ENCODE results near the gene AUH.
"Not testable (repeated sequence)": the region's sequence is repeated elsewhere in the genome, so short reads cannot be mapped to it uniquely, and the experiment has no call there.

AUH gene, protein sequence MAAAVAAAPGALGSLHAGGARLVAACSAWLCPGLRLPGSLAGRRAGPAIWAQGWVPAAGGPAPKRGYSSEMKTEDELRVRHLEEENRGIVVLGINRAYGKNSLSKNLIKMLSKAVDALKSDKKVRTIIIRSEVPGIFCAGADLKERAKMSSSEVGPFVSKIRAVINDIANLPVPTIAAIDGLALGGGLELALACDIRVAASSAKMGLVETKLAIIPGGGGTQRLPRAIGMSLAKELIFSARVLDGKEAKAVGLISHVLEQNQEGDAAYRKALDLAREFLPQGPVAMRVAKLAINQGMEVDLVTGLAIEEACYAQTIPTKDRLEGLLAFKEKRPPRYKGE

DNA sequence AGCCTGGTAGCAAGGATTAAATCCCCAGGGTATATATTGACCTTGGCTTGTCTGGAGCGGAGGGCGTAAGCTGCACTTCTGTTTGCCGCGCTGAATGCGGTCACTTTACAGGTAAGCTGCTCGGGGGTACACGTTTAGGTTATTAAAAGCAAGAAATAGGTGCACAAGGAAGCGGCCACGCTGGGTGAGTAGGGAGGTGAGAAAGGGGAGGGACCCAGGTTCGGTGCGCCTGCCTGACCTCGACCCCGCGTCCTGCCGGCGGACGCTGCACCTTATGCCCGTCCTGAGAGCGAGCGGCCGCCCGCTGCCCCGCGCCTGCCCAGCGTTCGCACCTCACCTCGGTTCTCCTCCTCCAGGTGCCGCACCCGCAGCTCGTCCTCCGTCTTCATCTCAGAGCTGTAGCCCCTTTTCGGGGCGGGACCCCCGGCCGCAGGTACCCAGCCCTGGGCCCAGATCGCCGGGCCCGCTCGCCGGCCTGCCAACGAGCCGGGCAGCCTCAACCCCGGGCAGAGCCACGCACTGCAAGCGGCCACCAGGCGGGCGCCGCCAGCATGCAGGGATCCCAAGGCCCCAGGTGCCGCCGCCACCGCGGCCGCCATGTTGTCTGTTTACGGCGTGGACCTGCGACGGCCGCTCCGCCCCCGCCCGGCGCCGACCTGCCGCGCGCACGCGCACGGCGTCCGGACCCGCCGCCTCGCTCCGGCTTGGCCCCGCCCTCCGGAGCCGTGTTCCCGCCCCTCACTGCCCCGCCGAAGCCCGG lies at the start of gene AUH:
Gene AUH, minus strand, starts transcription at position 628 of the 760 bp plus-strand sequence. Its CDS starts 29 bp downstream, at position 599.
- DNase-seq, result peak; percentile 79

DNA sequence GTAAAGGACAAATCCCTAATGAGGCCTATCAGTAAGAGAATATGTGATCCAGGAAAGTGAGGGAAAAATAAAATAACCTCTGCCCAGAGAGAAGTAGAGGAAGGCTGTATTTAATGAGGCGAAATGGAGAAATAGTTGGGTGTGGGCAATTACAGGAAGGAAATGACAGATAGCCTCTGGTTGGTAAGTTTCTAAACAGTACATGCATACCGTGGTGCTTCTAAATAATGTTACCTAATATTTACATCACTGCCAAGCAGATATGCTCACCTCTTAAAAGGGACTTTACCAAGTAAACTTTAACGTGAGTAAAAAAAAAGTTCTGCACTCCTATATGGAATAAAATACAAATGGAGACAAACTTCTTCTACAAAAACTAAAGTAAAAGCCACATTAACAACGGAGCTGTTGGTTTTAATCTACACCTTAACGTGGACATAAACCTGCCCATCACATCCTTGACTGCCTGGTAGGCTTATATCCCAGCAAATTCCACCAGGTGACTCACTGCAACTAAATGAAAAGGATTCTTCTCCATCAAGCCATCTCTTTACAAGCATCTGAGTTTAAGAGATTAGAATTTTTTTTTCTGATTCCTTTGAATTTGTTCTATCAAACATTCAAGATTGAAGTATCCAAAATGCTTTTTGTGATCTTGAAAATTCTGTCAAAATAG lies 49.5 kb upstream of the AUH start:
- no peak for DNase-seq

DNA sequence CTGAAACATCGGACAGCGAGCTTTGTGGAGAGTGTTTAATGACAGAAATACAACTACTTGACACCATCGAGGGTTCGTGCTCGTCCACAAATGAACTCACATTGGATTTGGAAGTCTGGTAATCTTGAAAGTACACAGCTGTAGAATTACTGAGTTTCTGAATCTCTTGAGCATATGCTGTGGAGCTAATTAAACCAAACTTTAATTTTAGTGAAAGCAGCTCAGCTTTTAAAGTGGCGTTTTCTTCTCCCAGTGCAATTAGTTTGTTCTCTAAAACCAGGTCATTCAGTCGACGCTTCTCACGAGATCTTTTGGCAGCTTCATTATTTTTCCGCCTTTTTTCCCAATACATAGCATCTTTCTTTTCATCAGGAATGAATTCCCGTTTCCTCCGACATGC lies 48.4 kb upstream of the AUH start:
- no peak for DNase-seq

DNA sequence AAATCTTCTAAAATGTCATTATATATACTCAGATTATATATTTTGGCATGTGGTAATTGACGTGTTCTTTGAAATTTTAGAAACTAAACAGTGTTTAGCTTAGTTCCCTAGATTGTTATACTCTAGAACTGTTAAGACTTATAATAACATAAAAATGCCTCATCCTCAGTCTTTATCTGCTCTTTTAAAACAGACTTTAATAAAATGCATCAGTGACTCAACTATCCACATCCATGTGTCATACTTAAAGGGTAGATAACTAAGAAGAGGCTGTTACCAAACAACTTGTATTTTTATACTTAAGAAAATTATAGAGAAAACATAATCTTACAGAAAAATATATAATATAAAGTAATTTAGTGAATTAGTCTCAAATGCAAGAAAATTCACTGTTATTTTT lies 46.8 kb upstream of the AUH start:
- DNase-seq, result no peak

DNA sequence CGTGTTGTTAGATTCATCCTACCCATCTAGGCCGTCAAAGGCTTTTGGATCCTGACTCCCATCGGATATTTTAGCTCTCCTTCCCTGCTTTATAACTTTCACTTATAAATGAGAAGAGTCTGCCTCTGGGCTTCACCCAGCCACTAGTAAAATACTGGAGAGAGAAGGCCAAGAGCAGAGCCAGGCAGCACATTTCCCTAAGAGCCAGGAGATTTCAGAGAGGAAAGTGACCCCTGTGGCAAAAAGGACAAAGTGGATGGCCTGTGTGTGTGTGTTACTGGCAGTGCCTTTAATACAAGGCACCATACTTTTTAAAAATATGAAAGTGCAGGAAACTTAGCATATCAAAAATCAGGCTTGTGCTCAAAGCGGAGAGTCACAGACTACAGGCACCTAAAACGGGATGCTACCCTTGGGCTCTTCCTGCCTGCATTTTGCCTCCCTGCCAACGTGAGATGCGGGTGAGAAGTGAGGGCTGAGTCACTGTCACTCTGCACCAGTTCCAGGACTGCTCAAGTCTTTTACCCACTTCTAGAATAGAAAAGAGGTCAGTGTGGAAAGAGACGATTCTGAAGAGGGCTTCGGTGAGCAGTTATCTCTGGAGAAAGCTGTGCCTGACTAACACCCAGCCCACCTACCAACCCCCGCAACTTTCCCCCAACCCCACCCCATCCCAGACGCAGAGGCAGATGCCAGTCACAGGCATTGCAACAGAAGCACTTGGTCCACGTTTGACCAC lies 46.0 kb upstream of the AUH start:
- no peak for DNase-seq

DNA sequence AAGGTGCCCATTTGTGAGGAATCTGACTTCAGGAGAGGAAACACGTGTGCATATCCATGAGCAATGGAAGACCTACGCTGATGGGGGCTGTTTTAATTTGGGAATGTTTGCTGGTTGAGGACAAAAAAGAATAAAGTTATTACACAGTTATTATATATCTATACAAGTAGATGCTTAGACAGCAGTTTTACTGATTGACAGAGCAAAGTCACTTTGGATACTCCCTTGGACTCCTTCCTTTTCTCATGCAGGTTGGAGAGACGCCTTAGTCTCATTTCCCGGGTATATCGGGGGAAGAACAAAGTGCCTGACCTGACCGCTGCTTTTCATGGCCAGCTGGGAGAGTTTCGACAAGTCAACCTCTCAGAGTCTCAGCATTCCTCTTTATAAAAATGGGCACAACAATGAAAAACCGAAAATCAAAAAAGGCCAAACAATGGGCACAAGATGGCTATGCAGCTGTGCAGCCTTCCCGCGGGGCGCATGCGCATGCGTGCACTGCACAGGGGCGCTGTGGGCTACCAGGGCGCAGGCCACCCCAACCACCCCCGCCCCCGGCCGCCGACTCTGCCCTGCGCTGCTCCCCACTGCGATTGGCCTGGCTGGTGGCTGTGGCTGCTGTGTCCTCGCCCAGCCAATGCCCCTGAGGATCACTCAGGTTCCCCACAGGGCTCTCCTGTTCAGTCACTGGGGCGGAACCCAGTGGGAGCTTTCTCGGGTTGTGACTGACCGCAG lies 43.8 kb upstream of the AUH start:
- no peak for DNase-seq

DNA sequence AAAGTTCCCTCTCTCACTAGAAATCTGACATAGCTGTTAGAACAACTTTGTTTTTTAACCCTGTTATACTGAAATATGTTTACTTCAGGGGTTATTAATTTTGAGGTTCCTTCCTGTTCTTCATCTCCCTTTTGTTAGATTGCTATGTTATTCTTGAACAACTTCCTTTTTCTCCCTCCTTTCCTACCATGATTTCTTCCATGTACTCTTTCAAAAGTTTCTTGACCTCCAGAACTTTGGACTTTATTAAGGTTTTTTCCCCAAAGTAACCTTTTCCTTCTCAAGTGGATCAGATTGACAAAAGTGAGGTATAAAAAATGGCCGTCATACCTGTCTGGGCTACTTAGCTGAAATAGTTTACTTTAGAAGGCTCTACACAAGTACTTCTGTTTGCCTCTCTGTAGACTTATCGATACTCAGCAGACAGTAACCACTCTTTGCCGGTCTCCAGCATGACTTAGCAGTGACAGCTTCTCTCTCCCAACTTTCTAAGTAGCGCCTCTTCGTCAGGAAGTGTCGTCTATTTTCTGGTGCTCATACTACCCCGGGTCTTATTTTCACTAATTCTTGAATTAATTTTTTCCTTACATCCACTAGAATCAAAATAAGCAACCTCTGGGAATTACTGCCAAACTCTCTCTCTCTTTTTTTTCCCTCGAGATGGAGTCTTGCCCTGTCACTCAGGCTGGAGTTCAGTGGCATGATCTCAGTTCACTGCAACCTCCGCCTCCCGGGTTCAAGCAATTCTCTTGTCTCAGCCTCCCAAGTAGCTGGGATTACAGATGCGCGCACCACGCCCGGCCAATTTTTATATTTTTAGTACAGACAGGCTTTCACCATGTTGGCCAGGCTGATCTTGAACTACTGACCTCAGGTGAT lies 42.2 kb upstream of the AUH start:
- DNase-seq, result no peak

DNA sequence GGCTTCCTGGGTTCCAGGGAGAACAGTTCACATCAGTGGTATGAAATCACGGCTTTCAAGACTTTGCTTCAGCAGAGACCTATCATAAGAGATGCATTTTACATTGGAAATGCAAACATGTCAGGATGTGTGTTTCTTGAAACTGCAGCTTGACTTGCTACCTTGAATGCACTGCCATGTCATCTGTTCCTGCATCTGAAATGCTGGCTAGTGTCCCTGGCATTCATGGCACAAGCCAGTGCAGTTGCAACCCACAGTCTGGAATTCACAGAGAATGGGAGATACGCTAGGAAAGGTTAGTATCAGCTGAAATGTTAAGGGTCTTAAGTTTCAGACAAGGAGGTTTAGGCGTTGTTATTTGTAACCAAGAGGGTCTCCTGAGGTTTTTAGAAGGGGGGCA lies 37.2 kb upstream of the AUH start:
- DNase-seq, result no peak

DNA sequence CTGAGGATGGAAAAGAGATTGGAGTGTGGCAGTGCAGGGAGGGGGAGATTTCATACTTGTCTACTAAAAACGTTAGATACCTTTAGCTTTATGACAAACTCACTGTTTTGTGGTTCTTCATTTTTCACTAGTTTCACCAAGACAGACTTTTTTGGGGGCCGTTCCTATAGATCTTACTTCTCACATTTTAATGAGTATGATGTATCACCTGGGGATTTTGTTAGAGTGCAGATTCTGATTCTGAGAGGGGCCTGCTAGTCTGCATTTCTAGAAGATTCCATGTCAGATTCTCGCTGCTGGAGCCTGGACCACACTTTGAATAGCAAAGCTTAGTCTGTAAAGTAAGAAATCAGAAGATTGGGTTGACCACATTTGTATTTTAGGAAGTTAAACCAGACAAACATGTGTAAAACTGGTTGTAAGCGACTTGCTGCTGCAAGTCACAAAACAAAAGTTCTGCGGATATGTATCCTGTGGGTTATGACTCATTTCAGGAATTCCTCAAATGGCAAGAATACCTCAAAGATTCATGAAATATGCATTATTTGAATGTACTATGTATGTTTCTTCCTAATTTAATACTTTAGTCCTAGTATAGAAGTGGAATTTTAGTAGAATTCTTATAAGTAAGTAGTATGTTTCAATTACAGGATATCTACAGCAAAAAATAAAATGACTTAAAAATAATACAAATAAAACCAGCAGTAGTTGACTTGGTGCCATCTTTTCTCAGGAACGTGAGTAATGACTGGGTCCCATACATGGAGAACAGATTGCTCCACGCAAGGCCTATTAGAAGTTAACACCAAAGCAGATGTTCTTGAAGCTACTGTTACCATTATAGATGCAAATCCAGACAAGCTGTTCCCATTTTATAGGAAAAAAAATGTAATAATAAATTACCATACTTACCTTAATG lies 34.1 kb upstream of the AUH start:
- no peak for DNase-seq

DNA sequence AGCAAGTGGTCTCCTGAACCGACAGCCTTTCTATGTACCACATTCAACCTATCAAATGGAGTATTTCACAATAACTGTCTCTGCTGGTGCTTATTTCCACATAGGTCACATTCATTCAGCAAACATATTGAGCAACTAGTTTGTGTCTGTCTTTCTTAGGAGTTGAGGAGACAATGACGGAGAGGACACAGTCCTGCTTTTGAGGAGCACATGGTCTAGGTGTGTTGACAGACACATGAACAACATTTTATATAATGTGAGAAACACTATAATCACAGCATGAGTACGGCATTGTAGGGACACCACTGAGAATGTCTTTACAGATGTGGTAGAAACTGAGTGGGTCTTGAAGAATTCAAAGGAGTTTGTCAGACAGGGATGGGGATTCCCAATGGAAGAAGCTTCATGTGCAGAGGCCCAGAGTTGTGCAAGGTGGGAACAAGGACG lies 33.4 kb upstream of the AUH start:
- DNase-seq, result no peak

DNA sequence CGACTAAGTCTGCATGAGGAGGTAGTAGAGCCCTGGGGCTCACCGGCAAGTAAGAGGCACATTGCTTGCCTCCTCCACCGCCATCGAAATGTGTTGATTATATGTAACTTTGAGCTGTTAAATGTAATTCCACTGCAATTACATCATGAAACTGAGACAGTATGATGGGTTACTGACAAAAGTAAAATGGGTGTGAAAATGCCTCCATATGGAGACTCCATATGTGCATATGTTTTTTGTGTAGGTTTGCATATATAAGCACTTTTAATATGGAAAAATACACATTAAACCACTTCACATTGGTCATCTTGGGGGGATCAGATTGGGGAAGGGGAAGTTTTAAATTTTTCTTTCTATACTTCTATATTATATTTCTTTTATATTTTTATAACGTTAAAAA lies 32.1 kb upstream of the AUH start:
- DNase-seq, result no peak

DNA sequence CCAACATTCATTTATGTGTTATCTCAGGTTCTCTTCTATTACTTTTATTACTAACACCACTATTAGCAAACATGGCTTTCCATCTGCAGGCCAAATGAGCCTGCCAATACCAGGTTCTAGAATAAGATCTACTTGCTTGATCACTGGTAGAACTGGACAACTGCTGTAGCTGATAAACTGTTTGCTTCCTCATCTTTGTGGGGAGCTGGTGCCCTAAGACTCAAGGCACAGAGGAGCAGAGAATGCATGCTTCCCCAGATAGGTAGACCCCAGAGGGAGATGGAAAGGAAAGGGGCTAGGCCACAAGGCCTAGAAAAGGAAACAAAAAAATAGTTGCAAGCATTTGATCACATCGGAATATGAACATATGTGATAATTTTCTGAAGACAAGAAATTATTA lies 30.7 kb upstream of the AUH start:
- no peak for DNase-seq

DNA sequence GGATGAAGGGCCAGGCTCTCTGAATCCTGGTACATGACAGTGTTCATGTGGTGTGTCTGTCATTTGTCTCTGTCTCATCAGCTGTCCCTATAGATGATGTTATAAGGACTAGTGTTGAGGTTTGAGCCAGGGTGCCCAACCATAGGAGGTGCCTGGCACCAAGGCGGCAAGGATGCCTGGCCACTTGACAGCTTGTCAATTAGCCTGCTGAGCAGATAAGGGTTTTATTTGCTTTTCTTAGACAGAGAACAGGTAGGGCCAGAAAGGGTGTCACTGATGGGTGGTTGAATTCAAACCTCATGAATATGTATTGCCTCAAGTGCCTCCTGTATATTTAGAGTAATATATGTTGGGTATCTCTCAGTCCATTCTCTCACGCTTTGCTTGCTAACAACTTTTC lies 30.1 kb upstream of the AUH start:
- no peak for DNase-seq

DNA sequence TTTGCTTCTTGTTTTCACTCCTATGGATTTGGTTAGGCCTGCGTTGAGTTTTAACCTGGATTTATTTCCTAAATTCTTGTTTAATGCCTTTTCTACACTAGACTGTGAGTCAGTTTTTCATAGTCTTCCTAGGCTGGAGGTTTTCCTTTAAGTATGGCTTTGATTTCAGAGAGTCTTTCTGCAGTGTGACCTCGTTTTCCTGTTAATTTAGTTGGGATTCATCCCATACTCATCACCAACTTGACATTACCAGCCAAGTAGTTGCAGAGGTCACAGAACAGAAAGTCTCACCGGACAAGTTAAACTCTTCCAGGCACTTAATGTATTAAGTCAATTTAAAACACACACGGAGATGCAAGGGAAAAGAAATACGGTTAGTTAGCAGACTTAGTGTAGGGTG lies 29.7 kb upstream of the AUH start:
- DNase-seq, result no peak

DNA sequence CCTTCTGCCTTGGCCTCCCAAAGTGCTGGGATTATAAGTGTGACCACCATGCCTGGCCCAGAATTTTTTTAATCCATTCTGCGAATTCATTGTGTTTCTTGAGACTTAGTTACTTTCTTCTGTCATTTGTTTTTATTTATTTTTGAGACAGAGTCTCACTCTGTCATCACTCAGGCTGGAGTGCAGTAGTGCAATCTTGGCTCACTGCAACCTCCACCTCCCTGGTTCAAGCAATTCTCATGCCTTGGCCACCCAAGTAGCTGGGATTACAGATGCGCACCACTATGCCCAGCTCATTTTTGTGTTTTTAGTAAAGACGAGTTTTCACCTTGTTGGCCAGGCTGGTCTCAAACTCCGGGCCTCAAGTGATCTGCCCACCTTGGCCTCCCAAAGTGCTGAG lies 28.0 kb upstream of the AUH start:
- not testable (repeated sequence) for DNase-seq

DNA sequence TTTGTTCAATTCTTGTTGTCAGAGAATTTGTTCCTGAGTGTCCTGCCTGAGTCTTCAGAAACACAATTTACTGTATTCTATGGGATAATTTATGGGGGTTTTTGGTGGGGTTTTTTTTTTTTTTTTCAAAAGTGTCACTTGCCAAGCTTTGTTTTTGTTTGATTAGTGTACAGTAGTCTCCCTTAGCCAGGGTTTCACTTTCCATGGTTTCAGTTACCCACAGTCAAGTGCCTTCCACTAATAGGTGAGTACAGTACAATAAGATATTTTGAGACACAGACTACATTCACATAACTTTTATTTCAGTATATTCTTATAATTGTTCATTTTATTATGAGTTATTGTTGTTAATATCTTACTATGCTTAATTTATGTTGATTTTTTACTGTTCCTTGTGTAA lies 25.0 kb upstream of the AUH start:
- no peak for DNase-seq

DNA sequence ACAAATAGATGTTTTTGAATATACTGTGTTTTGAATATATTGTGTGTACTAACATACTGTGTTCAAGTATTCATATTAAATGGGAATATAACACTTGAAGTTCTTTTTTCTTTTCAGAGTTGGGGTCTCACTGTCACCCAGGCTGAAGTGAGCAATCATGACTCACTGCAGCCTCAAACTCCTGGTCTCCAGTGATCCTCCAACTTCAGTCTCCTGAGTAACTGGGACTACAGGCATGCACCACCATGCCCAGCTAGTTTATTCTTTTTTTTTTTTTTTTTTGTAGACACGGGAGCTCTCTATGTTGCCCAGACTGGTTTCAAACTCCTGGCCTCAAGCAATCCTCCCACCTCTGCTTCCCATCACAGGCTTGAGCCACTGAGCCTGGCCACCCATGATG lies 23.2 kb upstream of the AUH start:
- no peak for DNase-seq

DNA sequence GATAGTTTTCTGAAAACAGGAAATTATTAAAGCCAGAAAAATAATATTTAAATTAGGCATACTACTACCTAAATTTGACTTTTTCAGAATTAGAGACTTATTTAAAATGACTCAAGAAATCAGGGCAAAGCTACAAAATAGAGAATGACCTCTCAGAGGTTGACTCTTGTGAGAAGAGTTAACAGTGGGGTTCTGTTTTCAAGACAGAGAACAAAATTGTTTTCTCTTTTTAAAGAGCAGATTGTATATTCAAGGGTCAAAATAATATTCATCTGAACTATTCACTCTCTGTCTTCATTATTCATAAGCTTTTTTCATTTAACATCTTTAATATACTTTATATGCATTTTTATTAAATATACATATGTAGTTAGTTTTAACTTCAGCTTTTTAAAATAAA lies 21.9 kb upstream of the AUH start:
- DNase-seq, result no peak

DNA sequence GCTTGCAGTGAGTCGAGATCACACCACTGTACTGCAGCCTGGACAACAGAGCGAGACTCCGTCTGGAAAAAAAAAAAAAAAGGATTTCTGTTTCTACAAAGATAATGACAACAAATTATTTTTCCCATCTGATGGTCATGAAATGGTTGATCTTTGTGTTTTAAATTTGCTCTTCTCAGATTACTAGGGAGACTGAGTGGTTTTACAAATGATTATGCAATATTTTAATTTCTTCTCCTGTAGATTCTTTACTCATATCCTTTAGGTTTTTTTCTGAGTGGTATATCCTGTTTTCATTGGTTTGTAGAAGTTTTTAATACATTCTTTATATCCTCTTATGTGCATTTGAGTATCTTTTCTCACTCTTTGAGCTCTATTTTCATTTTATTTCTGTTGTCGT lies 20.6 kb upstream of the AUH start:
- no peak for DNase-seq

DNA sequence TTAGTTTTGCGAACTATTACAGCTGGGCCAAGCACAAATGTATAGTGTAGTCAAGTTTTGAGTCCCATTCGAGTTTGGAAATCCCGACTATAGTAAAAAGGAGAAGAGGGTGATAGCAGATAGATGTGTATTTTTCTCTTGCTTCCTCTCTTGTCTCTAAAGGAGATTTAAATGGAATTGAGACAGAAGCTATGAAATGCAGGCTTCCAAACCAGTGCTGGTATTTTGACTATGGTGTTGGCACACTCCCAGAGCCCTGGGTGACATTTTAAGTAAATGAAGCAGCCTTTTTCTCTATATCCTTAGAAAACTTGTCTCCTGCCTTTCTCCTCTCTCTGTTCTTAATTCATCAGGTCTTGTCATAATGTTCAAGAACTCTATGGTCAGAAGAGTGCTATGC lies 17.7 kb upstream of the AUH start:
- no peak for DNase-seq

All from T1000 (cell line).